Karpas-422 (cell line): ENCODE data around the gene KCNMB2. TPM values are rescaled to one million over a fixed set of nuclear protein-coding genes. Genes with fewer than 3 reads are reported as not detected.

ENCODE experiments used
- DNase-seq: peaks from one replicate; pipeline ENCODE4 v3.0.0-alpha.2; 2015
- H2AFZ ChIP-seq: fragments of 200-600 bp; sonication (generic); 2 replicates; pipeline ENCODE4 v1.6.1; 2014; ENCODE audit warnings: antibody characterized with exemption, low read length, mixed read lengths
- H3K27ac ChIP-seq: fragments of 200-600 bp; sonication (generic); 2 replicates; pipeline ENCODE4 v1.5.1; 2014; ENCODE audit warnings: mild to moderate bottlenecking, low read length, moderate library complexity
- H3K27me3 ChIP-seq: fragments of 200-600 bp; sonication (generic); 2 replicates; pipeline ENCODE4 v1.6.1; 2014; ENCODE audit warnings: low read length, mixed read lengths
- H3K36me3 ChIP-seq: fragments of 200-600 bp; sonication (generic); 2 replicates; pipeline ENCODE4 v1.6.1; 2014; ENCODE audit warnings: low read length, mixed read lengths; ENCODE audit not compliant: insufficient read depth
- H3K4me1 ChIP-seq: fragments of 200-600 bp; sonication (generic); 2 replicates; pipeline ENCODE4 v1.6.1; 2014; ENCODE audit warnings: mild to moderate bottlenecking, low read length, mixed read lengths
- H3K4me2 ChIP-seq: fragments of 200-600 bp; sonication (generic); 2 replicates; pipeline ENCODE4 v1.6.1; 2014; ENCODE audit warnings: low read length, low read depth, mild to moderate bottlenecking; ENCODE audit not compliant: poor library complexity, severe bottlenecking
- H3K4me3 ChIP-seq: fragments of 200-600 bp; sonication (generic); 2 replicates; pipeline ENCODE4 v1.5.1; 2014; ENCODE audit warnings: mild to moderate bottlenecking, antibody characterized with exemption, low read length, mixed read lengths
- H3K79me2 ChIP-seq: fragments of 200-600 bp; sonication (generic); 2 replicates; pipeline ENCODE4 v1.6.1; 2014; ENCODE audit warnings: mild to moderate bottlenecking, low read length, mixed read lengths
- H3K9ac ChIP-seq: fragments of 200-600 bp; sonication (generic); 2 replicates; pipeline ENCODE4 v1.6.0; 2014; ENCODE audit warnings: low read length
- H3K9me2 ChIP-seq: fragments of 200-600 bp; sonication (generic), shearing (Covaris generic); replicated peaks from 2 replicates; pipeline ENCODE4 v1.6.0; 2014; ENCODE audit warnings: mild to moderate bottlenecking, low read length, moderate library complexity; ENCODE audit not compliant: insufficient read depth
- H3K9me3 ChIP-seq: fragments of 300-700, 200-600 bp; sonication (generic); 2 replicates; pipeline ENCODE4 v1.6.1; 2014; ENCODE audit warnings: low read length, mixed read lengths
- H4K20me1 ChIP-seq: fragments of 200-600 bp; sonication (generic); 2 replicates; pipeline ENCODE4 v1.6.1; 2014; ENCODE audit warnings: mild to moderate bottlenecking, antibody characterized with exemption, low read length, low read depth; ENCODE audit not compliant: insufficient read depth
- total RNA-seq: library from RNA; depleted of rRNA; stranded (reverse); fragments of >200 nt; shearing (Covaris generic); gene quantifications from 2 replicates; pipeline ENCODE4 v1.2.3, GENCODE V29; 2014; ENCODE audit warnings: low replicate concordance

The KCNMB2 gene
- total RNA-seq, 1 experiment from 2014 or later = not detected

GRCh38 chr3:178750639-178751300 lies 214.5 kb downstream of the KCNMB2 start:
- H4K20me1 ChIP-seq = no peaks in the 10 kb centered on the region
- DNase-seq = no peak
- H3K9ac ChIP-seq = no peak overlapping the region
- H3K9me2 ChIP-seq = no peaks in the 10 kb centered on the region
- no peak overlapping the region for H2AFZ ChIP-seq
- no peak overlapping the region for H3K4me2 ChIP-seq
- no peaks in the 10 kb centered on the region for H3K79me2 ChIP-seq
- H3K27ac ChIP-seq = no peak overlapping the region
- H3K27me3 ChIP-seq = no peaks in the 10 kb centered on the region
- no peaks in the 10 kb centered on the region for H3K4me1 ChIP-seq
- H3K4me3 ChIP-seq = no peak overlapping the region
- H3K36me3 ChIP-seq = no peaks in the 10 kb centered on the region
- no peaks in the 10 kb centered on the region for H3K9me3 ChIP-seq

- H3K9me3 ChIP-seq = no peaks in the 10 kb centered on the region
- no peak overlapping the region for H3K27ac ChIP-seq
- H3K79me2 ChIP-seq = no peaks in the 10 kb centered on the region
- no peaks in the 10 kb centered on the region for H3K9me2 ChIP-seq
- no peaks in the 10 kb centered on the region for H4K20me1 ChIP-seq
- H2AFZ ChIP-seq = no peak overlapping the region
- H3K4me1 ChIP-seq = no peaks in the 10 kb centered on the region
- H3K27me3 ChIP-seq = no peaks in the 10 kb centered on the region
- H3K4me3 ChIP-seq = no peak overlapping the region
- DNase-seq = no peak
- H3K4me2 ChIP-seq = no peak overlapping the region
- no peaks in the 10 kb centered on the region for H3K36me3 ChIP-seq
- no peak overlapping the region for H3K9ac ChIP-seq
Measured at GRCh38 chr3:178752843-178753242, 216.6 kb downstream of the KCNMB2 start.

DNA sequence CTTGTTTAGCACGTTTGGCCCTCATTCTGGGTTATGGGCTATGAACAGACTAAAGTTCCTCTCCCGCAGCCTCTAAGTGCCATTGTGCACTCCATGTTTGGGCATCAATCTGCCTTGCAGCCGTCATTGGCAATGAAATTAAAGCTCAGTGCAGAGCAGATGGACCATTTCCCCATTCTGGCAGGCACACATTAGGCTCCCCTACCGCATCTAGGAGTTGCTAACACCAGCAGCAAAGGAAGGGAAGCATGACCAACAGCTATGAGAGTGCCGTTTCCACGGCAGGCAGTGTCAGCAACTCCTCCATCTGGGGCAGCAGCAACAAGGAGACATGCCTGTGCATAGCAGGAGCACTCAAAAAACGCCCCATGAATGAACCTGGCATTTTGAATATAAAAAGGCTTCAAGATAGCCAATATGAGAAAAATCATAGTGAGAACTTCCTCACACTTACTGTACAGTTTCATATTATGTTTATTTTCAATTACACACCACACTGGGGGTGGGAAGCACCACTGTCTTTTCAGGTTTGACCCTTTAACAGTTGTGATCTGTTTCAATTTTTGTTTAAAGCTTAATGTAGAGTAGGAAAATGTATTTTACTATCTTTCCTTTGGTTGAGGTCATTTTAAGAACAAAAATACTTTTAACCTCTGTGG lies 218.7 kb downstream of the KCNMB2 start:
- Histone ChIP-seq H3K4me3 (no peak overlapping the region), H3K9me2 (no peaks in the 10 kb centered on the region), H3K9ac (no peak overlapping the region), H3K79me2 (no peaks in the 10 kb centered on the region), H3K27me3 (no peaks in the 10 kb centered on the region), H3K36me3 (no peaks in the 10 kb centered on the region), H3K4me1 (no peaks in the 10 kb centered on the region), H3K27ac (no peak overlapping the region), H3K9me3 (no peaks in the 10 kb centered on the region), H3K4me2 (no peak overlapping the region), H2AFZ (no peak overlapping the region), H4K20me1 (no peaks in the 10 kb centered on the region)
- DNase-seq = no peak

- Histone ChIP-seq H3K27me3 (no peaks in the 10 kb centered on the region), H3K4me3 (no peak overlapping the region), H3K79me2 (no peaks in the 10 kb centered on the region)
Measured at GRCh38 chr3:178761024-178761423, 224.8 kb downstream of the KCNMB2 start.

DNA sequence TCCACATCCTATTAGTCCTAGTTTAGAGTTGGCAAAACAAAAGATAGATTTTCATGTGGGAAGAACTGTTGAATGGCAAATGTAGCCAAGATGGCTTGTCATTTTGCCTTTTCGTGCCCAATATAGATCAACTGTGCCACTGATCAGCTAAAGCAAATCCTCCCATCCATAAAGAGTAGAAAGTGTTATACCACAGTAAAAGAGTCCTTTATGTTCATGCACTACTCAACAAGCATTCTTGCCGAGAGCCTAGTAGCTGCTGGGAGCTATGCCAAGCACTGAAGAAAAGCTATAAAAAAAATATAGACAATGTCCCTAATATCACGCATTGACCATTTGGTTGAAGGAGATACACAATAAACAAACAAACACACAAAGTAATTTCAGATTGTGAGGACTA lies 225.2 kb downstream of the KCNMB2 start:
- Histone ChIP-seq H3K4me1 (no peaks in the 10 kb centered on the region), H3K79me2 (no peaks in the 10 kb centered on the region), H3K9me3 (no peaks in the 10 kb centered on the region), H3K4me2 (no peak overlapping the region), H4K20me1 (no peaks in the 10 kb centered on the region), H2AFZ (no peak overlapping the region), H3K36me3 (no peaks in the 10 kb centered on the region), H3K9me2 (no peaks in the 10 kb centered on the region), H3K4me3 (no peak overlapping the region), H3K27ac (no peak overlapping the region), H3K9ac (no peak overlapping the region), H3K27me3 (no peaks in the 10 kb centered on the region)
- DNase-seq = no peak

More at GRCh38 chr3:178761024-178761423, 224.8 kb downstream of the KCNMB2 start:
- H3K36me3 ChIP-seq = no peaks in the 10 kb centered on the region
- no peaks in the 10 kb centered on the region for H3K4me1 ChIP-seq
- H3K4me2 ChIP-seq = no peak overlapping the region
- H3K9me2 ChIP-seq = no peaks in the 10 kb centered on the region
- no peaks in the 10 kb centered on the region for H3K9me3 ChIP-seq
- no peaks in the 10 kb centered on the region for H4K20me1 ChIP-seq
- no peak overlapping the region for H2AFZ ChIP-seq
- no peak overlapping the region for H3K27ac ChIP-seq
- no peak for DNase-seq
- H3K9ac ChIP-seq = no peak overlapping the region

- Histone ChIP-seq H3K4me3 (no peak overlapping the region), H3K27ac (no peak overlapping the region), H3K4me2 (no peak overlapping the region), H3K27me3 (no peaks in the 10 kb centered on the region), H3K79me2 (no peaks in the 10 kb centered on the region), H3K36me3 (no peaks in the 10 kb centered on the region), H2AFZ (no peak overlapping the region), H3K9me3 (no peaks in the 10 kb centered on the region), H3K4me1 (no peaks in the 10 kb centered on the region), H4K20me1 (no peaks in the 10 kb centered on the region), H3K9me2 (no peaks in the 10 kb centered on the region), H3K9ac (no peak overlapping the region)
- no peak for DNase-seq
Measured at GRCh38 chr3:178762385-178762784, 226.1 kb downstream of the KCNMB2 start.

GRCh38 chr3:178765472-178765871 lies 229.2 kb downstream of the KCNMB2 start:
- no peak overlapping the region for H2AFZ ChIP-seq
- H3K27me3 ChIP-seq = no peaks in the 10 kb centered on the region
- no peak overlapping the region for H3K9ac ChIP-seq
- H3K4me3 ChIP-seq = no peak overlapping the region
- no peaks in the 10 kb centered on the region for H3K36me3 ChIP-seq
- no peaks in the 10 kb centered on the region for H3K9me2 ChIP-seq
- no peak overlapping the region for H3K4me2 ChIP-seq
- no peaks in the 10 kb centered on the region for H4K20me1 ChIP-seq
- no peaks in the 10 kb centered on the region for H3K79me2 ChIP-seq
- DNase-seq = no peak
- no peak overlapping the region for H3K27ac ChIP-seq
- H3K4me1 ChIP-seq = no peaks in the 10 kb centered on the region
- no peaks in the 10 kb centered on the region for H3K9me3 ChIP-seq

DNA sequence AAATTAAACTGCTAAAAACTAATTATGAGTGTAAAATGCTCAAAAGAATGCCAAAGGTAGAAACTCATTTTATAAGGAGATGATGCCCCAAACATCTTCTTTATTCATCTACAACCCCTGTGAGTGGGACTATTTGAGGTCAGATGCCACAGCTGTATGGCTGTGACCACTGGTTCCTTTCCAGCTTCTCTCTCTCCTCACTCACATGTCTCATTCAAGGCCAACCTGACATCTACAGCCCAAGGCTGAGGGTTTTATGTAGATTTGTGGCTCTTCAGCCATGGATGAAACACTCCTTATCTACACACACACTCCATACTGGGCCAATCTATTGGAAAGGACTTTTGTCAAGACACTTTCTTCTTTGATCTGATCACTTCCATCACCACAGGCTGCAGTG lies 231.3 kb downstream of the KCNMB2 start:
- no peaks in the 10 kb centered on the region for H3K9me3 ChIP-seq
- H3K79me2 ChIP-seq = no peaks in the 10 kb centered on the region
- H3K9me2 ChIP-seq = no peaks in the 10 kb centered on the region
- H3K27ac ChIP-seq = no peak overlapping the region
- DNase-seq = no peak
- H3K9ac ChIP-seq = no peak overlapping the region
- H3K4me3 ChIP-seq = no peak overlapping the region
- H3K36me3 ChIP-seq = no peaks in the 10 kb centered on the region
- H3K4me1 ChIP-seq = no peaks in the 10 kb centered on the region
- H4K20me1 ChIP-seq = no peaks in the 10 kb centered on the region
- no peak overlapping the region for H2AFZ ChIP-seq
- H3K4me2 ChIP-seq = no peak overlapping the region
- no peaks in the 10 kb centered on the region for H3K27me3 ChIP-seq
